ENCODE results near the gene NFKB1. TPM values are rescaled to one million over a fixed set of nuclear protein-coding genes. Genes with fewer than 3 reads are reported as not detected.
A peak's percentile ranks its signal among the peaks of the same experiment; 100 is the strongest.

Gene NFKB1, protein sequence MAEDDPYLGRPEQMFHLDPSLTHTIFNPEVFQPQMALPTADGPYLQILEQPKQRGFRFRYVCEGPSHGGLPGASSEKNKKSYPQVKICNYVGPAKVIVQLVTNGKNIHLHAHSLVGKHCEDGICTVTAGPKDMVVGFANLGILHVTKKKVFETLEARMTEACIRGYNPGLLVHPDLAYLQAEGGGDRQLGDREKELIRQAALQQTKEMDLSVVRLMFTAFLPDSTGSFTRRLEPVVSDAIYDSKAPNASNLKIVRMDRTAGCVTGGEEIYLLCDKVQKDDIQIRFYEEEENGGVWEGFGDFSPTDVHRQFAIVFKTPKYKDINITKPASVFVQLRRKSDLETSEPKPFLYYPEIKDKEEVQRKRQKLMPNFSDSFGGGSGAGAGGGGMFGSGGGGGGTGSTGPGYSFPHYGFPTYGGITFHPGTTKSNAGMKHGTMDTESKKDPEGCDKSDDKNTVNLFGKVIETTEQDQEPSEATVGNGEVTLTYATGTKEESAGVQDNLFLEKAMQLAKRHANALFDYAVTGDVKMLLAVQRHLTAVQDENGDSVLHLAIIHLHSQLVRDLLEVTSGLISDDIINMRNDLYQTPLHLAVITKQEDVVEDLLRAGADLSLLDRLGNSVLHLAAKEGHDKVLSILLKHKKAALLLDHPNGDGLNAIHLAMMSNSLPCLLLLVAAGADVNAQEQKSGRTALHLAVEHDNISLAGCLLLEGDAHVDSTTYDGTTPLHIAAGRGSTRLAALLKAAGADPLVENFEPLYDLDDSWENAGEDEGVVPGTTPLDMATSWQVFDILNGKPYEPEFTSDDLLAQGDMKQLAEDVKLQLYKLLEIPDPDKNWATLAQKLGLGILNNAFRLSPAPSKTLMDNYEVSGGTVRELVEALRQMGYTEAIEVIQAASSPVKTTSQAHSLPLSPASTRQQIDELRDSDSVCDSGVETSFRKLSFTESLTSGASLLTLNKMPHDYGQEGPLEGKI
- total RNA-seq (42.6 TPM), polyA plus RNA-seq (26.0 TPM)
- long read RNA-seq, donor 1, partial matches to known transcripts, result 0 of 2 reads
- long read RNA-seq, donor 1, other reads (novel, unspliced or antisense), result 0 of 2 reads
- long read RNA-seq, donor 2, result 0 reads
- long read RNA-seq, donor 3, full-length matches to known transcripts, result 10 of 37 reads
- long read RNA-seq, donor 3, partial matches to known transcripts, result 27 of 37 reads
- long read RNA-seq, donor 3, other reads (novel, unspliced or antisense), result 0 of 37 reads
- long read RNA-seq, donor 4, full-length matches to known transcripts, result 6 of 27 reads
- long read RNA-seq, donor 4, partial matches to known transcripts, result 21 of 27 reads
- long read RNA-seq, donor 4, other reads (novel, unspliced or antisense), result 0 of 27 reads
- long read RNA-seq, donor 5, full-length matches to known transcripts, result 18 of 82 reads
- long read RNA-seq, donor 5, partial matches to known transcripts, result 64 of 82 reads
- long read RNA-seq, donor 5, other reads (novel, unspliced or antisense), result 0 of 82 reads
- long read RNA-seq, donor 6, full-length matches to known transcripts, result 10 of 52 reads
- long read RNA-seq, donor 6, partial matches to known transcripts, result 42 of 52 reads
- long read RNA-seq, donor 6, other reads (novel, unspliced or antisense), result 0 of 52 reads
- long read RNA-seq, donor 7, full-length matches to known transcripts, result 8 of 13 reads
- long read RNA-seq, donor 7, partial matches to known transcripts, result 5 of 13 reads
- long read RNA-seq, donor 7, other reads (novel, unspliced or antisense), result 0 of 13 reads
- long read RNA-seq, donor 8, partial matches to known transcripts, result 6 of 6 reads
- long read RNA-seq, donor 8, other reads (novel, unspliced or antisense), result 0 of 6 reads
- long read RNA-seq, donor 9, partial matches to known transcripts, result 13 of 14 reads
- long read RNA-seq, donor 9, other reads (novel, unspliced or antisense), result 0 of 14 reads
- long read RNA-seq, donor 10, full-length matches to known transcripts, result 6 of 38 reads
- long read RNA-seq, donor 10, partial matches to known transcripts, result 32 of 38 reads
- long read RNA-seq, donor 10, other reads (novel, unspliced or antisense), result 0 of 38 reads

DNA sequence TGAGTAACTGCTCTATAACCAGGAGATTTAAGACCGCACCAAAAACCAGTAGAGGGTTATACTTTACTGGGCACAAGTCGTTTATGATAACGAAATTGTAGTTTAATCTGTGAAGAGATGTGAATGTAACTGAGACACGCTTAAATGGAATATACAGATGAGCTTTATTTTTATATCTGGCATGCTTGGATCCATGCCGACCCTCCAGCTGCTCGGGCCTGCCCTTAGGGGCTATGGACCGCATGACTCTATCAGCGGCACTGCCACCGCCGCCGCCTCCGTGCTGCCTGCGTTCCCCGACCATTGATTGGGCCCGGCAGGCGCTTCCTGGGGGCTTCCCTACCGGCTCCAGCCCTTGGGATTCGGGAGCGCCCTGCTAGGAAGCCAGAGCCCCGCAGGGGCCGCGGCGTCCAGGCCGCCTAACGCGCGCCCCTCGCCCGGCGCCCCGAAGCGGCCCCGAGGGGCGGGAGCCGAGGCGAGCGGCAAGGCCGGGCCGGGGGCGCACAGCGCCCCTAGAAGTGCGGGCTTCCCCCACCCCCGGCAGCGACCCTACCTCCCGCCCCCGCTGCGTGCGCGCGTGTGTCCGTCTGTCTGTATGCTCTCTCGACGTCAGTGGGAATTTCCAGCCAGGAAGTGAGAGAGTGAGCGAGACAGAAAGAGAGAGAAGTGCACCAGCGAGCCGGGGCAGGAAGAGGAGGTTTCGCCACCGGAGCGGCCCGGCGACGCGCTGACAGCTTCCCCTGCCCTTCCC lies at the start of gene NFKB1:
NFKB1 (plus strand) TSS at position 664 of the 751 bp plus-strand sequence. CDS start 24,160 bp downstream, outside the sequence.
- Histone ChIP-seq H3K27me3 (ENCODE audit: control insufficient read depth in 2 of 2, insufficient read depth in 1 of 2, low read length in 1 of 2) (peaks cover 0 to 15% of the 10 kb centered on the region in 2 donors), H3K4me3 (ENCODE audit: low read length in 2 of 2) (peak within 1 kb of the TSS; percentile 81 to 89), H3K36me3 (ENCODE audit: control insufficient read depth in 2 of 2, insufficient read depth in 2 of 2, low read length in 1 of 2) (no peaks in the 10 kb centered on the region), H3K9me3 (ENCODE audit: control insufficient read depth in 2 of 2, insufficient read depth in 1 of 2, low read length in 1 of 2) (no peaks in the 10 kb centered on the region), H3K4me1 (ENCODE audit: control insufficient read depth in 2 of 2, insufficient read depth in 2 of 2, low read length in 2 of 2) (peaks cover 0 to 3% of the 10 kb centered on the region in 2 donors), H3K27ac (ENCODE audit: low read depth in 1 of 2, low read length in 1 of 2) (peak within 1 kb of the TSS; percentile 89 to 92)
- DNase-seq (ENCODE audit: low read depth in 6 of 9, low spot score in 9 of 9), result peak in 5 of 9 donors; percentile 41 to 76 (median 53)
- WGBS, result 3% methylated on average over 63 of the region's 63 CpGs

DNA sequence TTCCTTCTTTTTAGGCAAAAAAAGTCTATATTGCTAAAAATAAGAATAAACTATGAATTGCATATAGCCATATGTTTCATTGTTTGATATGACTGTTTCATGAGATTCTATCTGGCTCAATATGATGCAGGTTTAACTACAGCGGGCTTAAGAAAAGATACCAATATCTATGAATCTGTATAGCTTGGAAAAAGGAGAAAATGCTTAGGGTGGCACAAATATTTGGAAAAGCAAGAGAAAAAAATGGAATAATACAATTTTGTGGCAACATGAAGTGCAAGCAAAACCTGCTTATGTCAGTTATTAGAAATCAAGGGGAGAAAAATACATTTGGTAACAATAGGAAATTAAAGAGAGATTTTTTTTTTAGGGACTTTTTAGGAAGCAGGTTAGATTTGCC lies 48.3 kb upstream of the NFKB1 start:
- Histone ChIP-seq H3K27ac (ENCODE audit: low read depth in 1 of 2, low read length in 1 of 2) (no peak overlapping the region), H3K36me3 (ENCODE audit: control insufficient read depth in 2 of 2, insufficient read depth in 2 of 2, low read length in 1 of 2) (no peaks in the 10 kb centered on the region), H3K9me3 (ENCODE audit: control insufficient read depth in 2 of 2, insufficient read depth in 1 of 2, low read length in 1 of 2) (no peaks in the 10 kb centered on the region), H3K4me3 (ENCODE audit: low read length in 2 of 2) (no peak overlapping the region), H3K4me1 (ENCODE audit: control insufficient read depth in 2 of 2, insufficient read depth in 2 of 2, low read length in 2 of 2) (no peaks in the 10 kb centered on the region), H3K27me3 (ENCODE audit: control insufficient read depth in 2 of 2, insufficient read depth in 1 of 2, low read length in 1 of 2) (no peaks in the 10 kb centered on the region)
- 98% methylated on average over 1 of the region's 1 CpG for WGBS
- DNase-seq (ENCODE audit: low read depth in 6 of 9, low spot score in 9 of 9), result no peak

DNA sequence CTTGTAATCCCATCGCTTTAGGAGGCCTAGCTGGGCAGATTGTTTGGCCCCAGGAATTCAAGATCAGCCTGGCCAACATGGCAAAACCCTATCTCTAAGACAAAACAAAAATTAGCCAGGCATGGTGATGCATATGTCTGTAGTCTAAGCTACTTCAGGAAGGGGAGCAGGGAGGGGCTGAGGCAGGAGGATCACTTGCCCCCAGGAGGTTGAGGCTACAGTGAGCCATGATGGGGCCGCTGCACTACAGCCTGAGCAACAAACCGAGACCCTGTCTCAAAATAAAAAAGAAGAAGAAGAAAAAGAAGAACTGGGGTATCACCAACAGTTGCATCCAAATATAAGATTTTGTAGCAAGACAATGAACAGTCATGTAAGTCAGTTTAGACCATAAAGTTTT lies 47.3 kb upstream of the NFKB1 start:
- 95% methylated on average over 3 of the region's 3 CpGs for WGBS
- H3K36me3 ChIP-seq (ENCODE audit: control insufficient read depth in 2 of 2, insufficient read depth in 2 of 2, low read length in 1 of 2), result no peaks in the 10 kb centered on the region
- H3K4me1 ChIP-seq (ENCODE audit: control insufficient read depth in 2 of 2, insufficient read depth in 2 of 2, low read length in 2 of 2), result no peaks in the 10 kb centered on the region
- no peaks in the 10 kb centered on the region for H3K27me3 ChIP-seq (ENCODE audit: control insufficient read depth in 2 of 2, insufficient read depth in 1 of 2, low read length in 1 of 2)
- no peaks in the 10 kb centered on the region for H3K9me3 ChIP-seq (ENCODE audit: control insufficient read depth in 2 of 2, insufficient read depth in 1 of 2, low read length in 1 of 2)
- H3K4me3 ChIP-seq (ENCODE audit: low read length in 2 of 2), result no peak overlapping the region
- no peak for DNase-seq (ENCODE audit: low read depth in 6 of 9, low spot score in 9 of 9)
- no peak overlapping the region for H3K27ac ChIP-seq (ENCODE audit: low read depth in 1 of 2, low read length in 1 of 2)

DNA sequence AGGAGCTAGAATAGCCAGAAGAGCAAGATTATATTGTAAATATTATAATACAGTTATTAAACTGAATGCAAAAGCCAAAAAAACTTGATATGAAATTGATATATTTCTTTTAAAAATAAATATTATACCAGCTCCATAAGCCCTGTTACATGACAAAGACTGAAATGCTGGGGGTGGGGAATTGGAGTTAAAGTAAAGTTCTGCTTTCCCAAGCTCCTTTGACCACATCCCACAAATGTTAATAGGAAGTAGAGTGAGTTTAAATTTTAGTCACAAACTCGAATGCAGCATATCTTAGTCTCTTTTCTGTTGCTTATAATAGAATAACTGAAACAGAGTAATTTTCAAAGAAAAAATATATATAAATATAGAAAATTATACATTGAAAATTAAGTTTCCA lies 46.9 kb upstream of the NFKB1 start:
- no peaks in the 10 kb centered on the region for H3K9me3 ChIP-seq (ENCODE audit: control insufficient read depth in 2 of 2, insufficient read depth in 1 of 2, low read length in 1 of 2)
- DNase-seq (ENCODE audit: low read depth in 6 of 9, low spot score in 9 of 9), result no peak
- H3K27ac ChIP-seq (ENCODE audit: low read depth in 1 of 2, low read length in 1 of 2), result no peak overlapping the region
- no peaks in the 10 kb centered on the region for H3K4me1 ChIP-seq (ENCODE audit: control insufficient read depth in 2 of 2, insufficient read depth in 2 of 2, low read length in 2 of 2)
- 16% methylated on average over 1 of the region's 1 CpG for WGBS
- no peak overlapping the region for H3K4me3 ChIP-seq (ENCODE audit: low read length in 2 of 2)
- H3K27me3 ChIP-seq (ENCODE audit: control insufficient read depth in 2 of 2, insufficient read depth in 1 of 2, low read length in 1 of 2), result no peaks in the 10 kb centered on the region
- H3K36me3 ChIP-seq (ENCODE audit: control insufficient read depth in 2 of 2, insufficient read depth in 2 of 2, low read length in 1 of 2), result no peaks in the 10 kb centered on the region

DNA sequence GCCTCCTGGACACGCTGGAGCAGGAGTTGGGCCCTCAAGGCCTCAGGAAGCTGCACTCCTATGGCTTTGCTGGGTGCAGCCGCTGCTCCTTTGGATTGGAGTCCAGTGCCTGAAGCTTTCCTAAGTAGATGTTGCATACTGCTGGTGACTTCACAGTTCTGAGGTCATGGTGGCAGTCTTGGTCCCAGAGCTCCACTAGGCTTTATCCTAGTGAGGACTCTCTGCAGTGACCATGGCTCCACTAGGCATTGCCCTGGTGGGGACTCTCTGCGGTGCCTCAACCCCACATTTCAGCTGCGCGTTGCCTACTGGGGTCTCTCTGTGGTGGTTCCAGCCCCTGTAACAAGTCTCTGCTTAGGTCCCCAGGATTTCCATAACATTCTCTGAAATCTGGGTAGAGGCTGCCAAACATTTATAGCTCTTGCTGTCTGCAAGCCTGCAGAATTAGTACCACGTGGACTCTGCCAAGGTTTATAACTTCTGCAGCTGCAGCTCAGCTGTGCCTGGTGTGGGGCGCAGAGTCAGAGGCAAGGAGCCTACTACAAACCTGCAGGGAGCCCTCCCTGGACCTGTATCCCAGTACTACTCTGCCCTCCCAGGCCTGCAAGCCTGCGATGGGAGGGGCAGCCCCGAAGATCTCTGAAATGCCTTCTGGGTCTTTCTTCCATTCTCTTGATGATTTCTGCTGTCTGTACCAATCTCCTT lies 46.0 kb upstream of the NFKB1 start:
- Histone ChIP-seq H3K36me3 (ENCODE audit: control insufficient read depth in 2 of 2, insufficient read depth in 2 of 2, low read length in 1 of 2) (no peaks in the 10 kb centered on the region), H3K4me3 (ENCODE audit: low read length in 2 of 2) (no peak overlapping the region), H3K27me3 (ENCODE audit: control insufficient read depth in 2 of 2, insufficient read depth in 1 of 2, low read length in 1 of 2) (no peaks in the 10 kb centered on the region), H3K4me1 (ENCODE audit: control insufficient read depth in 2 of 2, insufficient read depth in 2 of 2, low read length in 2 of 2) (no peaks in the 10 kb centered on the region), H3K27ac (ENCODE audit: low read depth in 1 of 2, low read length in 1 of 2) (no peak overlapping the region), H3K9me3 (ENCODE audit: control insufficient read depth in 2 of 2, insufficient read depth in 1 of 2, low read length in 1 of 2) (no peaks in the 10 kb centered on the region)
- DNase-seq (ENCODE audit: low read depth in 6 of 9, low spot score in 9 of 9), result no peak
- 97% methylated on average over 9 of the region's 9 CpGs for WGBS

DNA sequence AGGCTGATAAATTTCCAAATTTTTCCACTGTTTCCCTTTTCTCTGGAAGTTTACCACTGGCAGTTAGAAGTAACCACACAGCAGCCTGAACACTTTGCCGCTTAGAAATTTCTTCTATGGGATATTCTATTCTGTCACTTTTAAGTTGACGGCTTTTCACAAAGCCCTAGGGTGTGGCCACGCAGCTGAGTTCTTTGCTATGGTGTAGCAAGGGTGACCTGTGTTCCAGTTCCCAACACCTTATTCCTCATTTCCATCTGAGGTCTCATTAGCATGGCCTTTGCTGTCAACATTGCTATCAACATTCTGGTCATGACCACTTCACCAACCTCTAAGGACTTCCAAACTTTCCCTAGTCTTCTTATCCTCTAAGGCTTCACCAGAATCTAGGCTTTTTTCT lies 45.4 kb upstream of the NFKB1 start:
- DNase-seq (ENCODE audit: low read depth in 6 of 9, low spot score in 9 of 9), result no peak
- Histone ChIP-seq H3K36me3 (ENCODE audit: control insufficient read depth in 2 of 2, insufficient read depth in 2 of 2, low read length in 1 of 2) (no peaks in the 10 kb centered on the region), H3K27me3 (ENCODE audit: control insufficient read depth in 2 of 2, insufficient read depth in 1 of 2, low read length in 1 of 2) (no peaks in the 10 kb centered on the region), H3K4me3 (ENCODE audit: low read length in 2 of 2) (no peak overlapping the region), H3K27ac (ENCODE audit: low read depth in 1 of 2, low read length in 1 of 2) (no peak overlapping the region), H3K9me3 (ENCODE audit: control insufficient read depth in 2 of 2, insufficient read depth in 1 of 2, low read length in 1 of 2) (no peaks in the 10 kb centered on the region), H3K4me1 (ENCODE audit: control insufficient read depth in 2 of 2, insufficient read depth in 2 of 2, low read length in 2 of 2) (no peaks in the 10 kb centered on the region)
- WGBS, result 80% methylated on average over 3 of the region's 3 CpGs

DNA sequence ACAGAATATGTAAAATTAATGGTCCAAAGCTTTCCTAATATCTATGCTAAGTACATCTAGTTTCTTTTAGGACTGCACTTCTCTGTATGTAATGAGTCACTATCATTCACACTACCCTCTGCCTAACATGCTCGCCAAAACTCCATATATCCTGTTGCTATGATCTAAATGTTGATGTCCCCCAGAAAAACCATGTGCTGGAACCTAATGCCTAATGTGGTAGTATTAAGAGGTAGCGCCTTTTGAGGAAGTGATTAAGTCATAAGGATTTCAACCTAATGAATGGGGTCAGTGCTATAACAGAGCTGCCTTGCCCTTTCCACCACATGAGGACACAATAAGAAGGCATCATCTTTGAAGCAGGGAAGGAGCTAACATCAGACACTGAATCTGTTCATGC lies 34.9 kb upstream of the NFKB1 start:
- Histone ChIP-seq H3K27me3 (ENCODE audit: control insufficient read depth in 2 of 2, insufficient read depth in 1 of 2, low read length in 1 of 2) (no peaks in the 10 kb centered on the region), H3K4me1 (ENCODE audit: control insufficient read depth in 2 of 2, insufficient read depth in 2 of 2, low read length in 2 of 2) (no peaks in the 10 kb centered on the region), H3K36me3 (ENCODE audit: control insufficient read depth in 2 of 2, insufficient read depth in 2 of 2, low read length in 1 of 2) (no peaks in the 10 kb centered on the region), H3K4me3 (ENCODE audit: low read length in 2 of 2) (no peak overlapping the region), H3K9me3 (ENCODE audit: control insufficient read depth in 2 of 2, insufficient read depth in 1 of 2, low read length in 1 of 2) (no peaks in the 10 kb centered on the region), H3K27ac (ENCODE audit: low read depth in 1 of 2, low read length in 1 of 2) (no peak overlapping the region)
- no peak for DNase-seq (ENCODE audit: low read depth in 6 of 9, low spot score in 9 of 9)
- WGBS, result 95% methylated on average over 2 of the region's 2 CpGs

Measured in thymus (tissue), 14 donors.